ENCODE measurements around the gene FGF5. TPM values are rescaled to one million over a fixed set of nuclear protein-coding genes. Genes with fewer than 3 reads are reported as not detected.

FGF5 gene
- total RNA-seq, 1 experiment from 2014 or later, result not detected

DNA sequence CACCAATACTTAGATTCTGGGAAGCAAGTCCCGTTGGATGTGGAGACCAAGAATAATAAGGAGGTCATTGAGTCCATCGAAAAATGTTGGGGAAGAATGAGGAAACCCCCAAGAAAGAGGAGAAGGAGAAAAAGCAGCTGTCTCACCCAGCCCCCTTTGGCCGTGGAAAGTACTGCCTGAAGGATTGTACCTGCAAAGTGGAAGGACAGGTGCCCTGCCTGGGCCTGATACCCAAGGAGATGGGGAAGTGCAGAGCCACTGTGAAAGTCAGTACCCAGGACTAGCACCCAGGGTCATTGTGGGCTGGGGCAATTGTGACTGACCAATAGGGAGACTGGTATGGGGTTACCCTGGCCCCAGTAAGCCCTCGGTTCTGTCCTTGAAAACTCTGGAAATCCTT lies 55.3 kb downstream of the FGF5 start:
- no peak overlapping the region for H4K5ac ChIP-seq (ENCODE audit: insufficient read length, low read depth, low read length)
- no peak overlapping the region for H2BK20ac ChIP-seq (ENCODE audit: low read depth, low read length, poor library complexity, severe bottlenecking)
- no peak overlapping the region for H3K4me3 Mint-ChIP-seq
- H3K9me3 Mint-ChIP-seq, result no peaks in the 10 kb centered on the region
- no peak overlapping the region for H2BK120ac ChIP-seq (ENCODE audit: low read depth, low read length, poor library complexity, severe bottlenecking)
- no peak overlapping the region for H2BK12ac ChIP-seq (ENCODE audit: insufficient read length, low read depth, low read length)
- no peak overlapping the region for H3K27ac ChIP-seq (ENCODE audit: insufficient read length, low read depth, low read length)
- no CpG with 5 or more reads among the region's 4 CpGs for WGBS (ENCODE audit: extremely low coverage, insufficient read length, low lambda C conversion rate)
- H3K23me2 ChIP-seq (ENCODE audit: insufficient read length, low read depth, low read length, poor library complexity, severe bottlenecking), result no peaks in the 10 kb centered on the region
- no peaks in the 10 kb centered on the region for H3K79me1 ChIP-seq (ENCODE audit: insufficient read depth, low read depth, low read length, poor library complexity, severe bottlenecking)
- H3K18ac ChIP-seq (ENCODE audit: insufficient read length, low read depth, low read length), result no peak overlapping the region
- peaks cover 11% of the 10 kb centered on the region for H3K27me3 Mint-ChIP-seq (ENCODE audit: low read depth)
- no peak overlapping the region for H2AFZ ChIP-seq (ENCODE audit: low read length)
- no peaks in the 10 kb centered on the region for H3K79me2 ChIP-seq (ENCODE audit: insufficient read depth, low read length)
- no peak overlapping the region for H2BK15ac ChIP-seq (ENCODE audit: low read depth, low read length)
- H3K4ac ChIP-seq (ENCODE audit: low read depth, low read length), result no peak overlapping the region
- DNase-seq, result no peak
- H3K4me1 Mint-ChIP-seq, result no peaks in the 10 kb centered on the region
- no peaks in the 10 kb centered on the region for H4K20me1 ChIP-seq (ENCODE audit: control insufficient read depth, insufficient read depth, insufficient read length)
- H4K8ac ChIP-seq (replicated peaks; ENCODE audit: insufficient read length, low read depth, low read length), result no peak overlapping the region
- H2BK5ac ChIP-seq (ENCODE audit: insufficient read length, low read length), result no peak overlapping the region
- no peaks in the 10 kb centered on the region for H3K4me1 ChIP-seq (ENCODE audit: insufficient read depth, low read length)
- H3K56ac ChIP-seq (ENCODE audit: insufficient read length, low read depth, low read length), result no peak overlapping the region
- no peak overlapping the region for H3K14ac ChIP-seq (ENCODE audit: insufficient read depth, low read length)
- no peaks in the 10 kb centered on the region for H3K27me3 ChIP-seq (ENCODE audit: insufficient read depth, low read length)
- H3K4me2 ChIP-seq (ENCODE audit: insufficient read depth, insufficient read length, low read length), result no peak overlapping the region
- H4K91ac ChIP-seq (ENCODE audit: insufficient read length, low read depth, low read length), result no peak overlapping the region
- H3T11ph ChIP-seq (ENCODE audit: low read length), result no peak overlapping the region
- no peaks in the 10 kb centered on the region for H3K36me3 Mint-ChIP-seq (ENCODE audit: insufficient read depth in 1 of 3, low read depth in 3 of 3)
- H3K27ac Mint-ChIP-seq, result no peak overlapping the region
- H2AK5ac ChIP-seq (ENCODE audit: insufficient read length, low read length), result no peak overlapping the region
- TF ChIP-seq, protein P1, sequence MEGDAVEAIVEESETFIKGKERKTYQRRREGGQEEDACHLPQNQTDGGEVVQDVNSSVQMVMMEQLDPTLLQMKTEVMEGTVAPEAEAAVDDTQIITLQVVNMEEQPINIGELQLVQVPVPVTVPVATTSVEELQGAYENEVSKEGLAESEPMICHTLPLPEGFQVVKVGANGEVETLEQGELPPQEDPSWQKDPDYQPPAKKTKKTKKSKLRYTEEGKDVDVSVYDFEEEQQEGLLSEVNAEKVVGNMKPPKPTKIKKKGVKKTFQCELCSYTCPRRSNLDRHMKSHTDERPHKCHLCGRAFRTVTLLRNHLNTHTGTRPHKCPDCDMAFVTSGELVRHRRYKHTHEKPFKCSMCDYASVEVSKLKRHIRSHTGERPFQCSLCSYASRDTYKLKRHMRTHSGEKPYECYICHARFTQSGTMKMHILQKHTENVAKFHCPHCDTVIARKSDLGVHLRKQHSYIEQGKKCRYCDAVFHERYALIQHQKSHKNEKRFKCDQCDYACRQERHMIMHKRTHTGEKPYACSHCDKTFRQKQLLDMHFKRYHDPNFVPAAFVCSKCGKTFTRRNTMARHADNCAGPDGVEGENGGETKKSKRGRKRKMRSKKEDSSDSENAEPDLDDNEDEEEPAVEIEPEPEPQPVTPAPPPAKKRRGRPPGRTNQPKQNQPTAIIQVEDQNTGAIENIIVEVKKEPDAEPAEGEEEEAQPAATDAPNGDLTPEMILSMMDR (conservative IDR thresholded peaks at IDR 0.05), result peak; percentile 35; the same call in 2 of the 3 replicates
- no peak overlapping the region for H3K23ac ChIP-seq (ENCODE audit: insufficient read length, low read depth, low read length)
- no peaks in the 10 kb centered on the region for H3K9me3 ChIP-seq (ENCODE audit: control insufficient read depth, low read depth, low read length)
- H3K9ac ChIP-seq (ENCODE audit: extremely low read depth, insufficient read length, low read length), result no peak overlapping the region
